Caco-2 (cell line): ENCODE measurements around the gene SIDT1. TPM values are rescaled to one million over a fixed set of nuclear protein-coding genes. Genes with fewer than 3 reads are reported as not detected.
"Not testable (repeated sequence)": the region's sequence is repeated elsewhere in the genome, so short reads cannot be mapped to it uniquely, and the experiment has no call there.

ENCODE experiments used
- BruUV-seq: library from RNA; stranded (reverse); fragments of 400-500 nt; replicated peaks from 2 replicates; lab custom pipeline; 2021; lab: Mats Ljungman, UMichigan
- CTCF ChIA-PET: fragments of 300-600 bp; sonication (Branson Sonifier 250); formaldehyde crosslinking; loops from one replicate; lab custom pipeline; 2022; ENCODE audit warnings: antibody characterized with exemption; lab: Charles Lee
- POLR2A ChIA-PET: fragments of 300-600 bp; sonication (Branson Sonifier 250); formaldehyde crosslinking; loops from one replicate; lab custom pipeline; 2022; ENCODE audit warnings: antibody characterized with exemption; lab: Charles Lee
- DNase-seq, 2 experiments: peaks; one replicate each; pipeline versions ENCODE4 v3.0.0 to v3.0.0-alpha.2; 2020 to 2022
- H3K27me3 ChIP-seq: replicated peaks from 2 replicates; pipeline ENCODE4 v1.6.0; 2011; ENCODE audit warnings: low read length; ENCODE audit not compliant: control insufficient read depth, insufficient read depth
- H3K36me3 ChIP-seq: 2 replicates; pipeline ENCODE4 v1.5.1; 2011; ENCODE audit warnings: low read length; ENCODE audit not compliant: control insufficient read depth, insufficient read depth
- H3K4me1 ChIP-seq: fragments of 250-450 bp; sonication (Bioruptor Pico); 2 replicates; pipeline ENCODE4 v1.5.1; 2020; ENCODE audit warnings: mild to moderate bottlenecking
- H3K4me3 ChIP-seq: 2 replicates; pipeline ENCODE4 v1.5.1; 2011; ENCODE audit warnings: low read depth, mild to moderate bottlenecking, control low read depth, low read length
- H3K9me3 ChIP-seq: fragments of 250-450 bp; sonication (Bioruptor Pico); 2 replicates; pipeline ENCODE4 v1.5.1; 2020; ENCODE audit warnings: mild to moderate bottlenecking, moderate library complexity
- H3K27ac Mint-ChIP-seq: one replicate; pipeline ENCODE4 v1.8.0; 2022; ENCODE audit warnings: mixed read lengths; ENCODE audit not compliant: unreplicated experiment
- H3K27me3 Mint-ChIP-seq: one replicate; pipeline ENCODE4 v1.8.0; 2022; ENCODE audit warnings: mixed read lengths; ENCODE audit not compliant: insufficient read depth, unreplicated experiment
- H3K36me3 Mint-ChIP-seq: one replicate; pipeline ENCODE4 v1.8.0; 2022; ENCODE audit warnings: mild to moderate bottlenecking, mixed read lengths; ENCODE audit not compliant: insufficient read depth, unreplicated experiment
- H3K4me1 Mint-ChIP-seq: one replicate; pipeline ENCODE4 v1.8.0; 2022; ENCODE audit warnings: low read depth, mixed read lengths; ENCODE audit not compliant: unreplicated experiment
- H3K4me3 Mint-ChIP-seq: one replicate; pipeline ENCODE4 v1.8.0; 2022; ENCODE audit warnings: mild to moderate bottlenecking, moderate library complexity, mixed read lengths; ENCODE audit not compliant: unreplicated experiment
- H3K9me3 Mint-ChIP-seq: one replicate; pipeline ENCODE4 v1.8.0; 2022; ENCODE audit warnings: mixed read lengths; ENCODE audit not compliant: unreplicated experiment
- intact Hi-C: fragments of 100-400 bp; cut with micrococcal nuclease; formaldehyde crosslinking; loops from one replicate; pipeline ENCODE4 v1.10.0; 2022; ENCODE audit not compliant: unreplicated experiment
- total RNA-seq: library from RNA; stranded (reverse); gene quantifications from 2 replicates; pipeline ENCODE4 v1.2.3, GENCODE V29; 2022
- TF ChIP-seq, protein P1 (sequence below), 2 experiments: fragments of 200-600 bp in 1 of 2; IDR thresholded peaks; 1 replicate in 1 of 2; 2 replicates in 1 of 2; pipeline versions ENCODE4 v1.5.1 to v1.8.0; 2011 to 2022; ENCODE audit warnings: antibody characterized with exemption in 1 of 2, control low read depth in 1 of 2, inconsistent platforms in 1 of 2, low read depth in 1 of 2, low read length in 1 of 2, mild to moderate bottlenecking in 1 of 2, moderate library complexity in 1 of 2; ENCODE audit not compliant: insufficient read depth in 1 of 2, severe bottlenecking in 1 of 2, unreplicated experiment in 1 of 2

SIDT1 gene
- total RNA-seq, 1 experiment from 2014 or later: 0.84 TPM

DNA sequence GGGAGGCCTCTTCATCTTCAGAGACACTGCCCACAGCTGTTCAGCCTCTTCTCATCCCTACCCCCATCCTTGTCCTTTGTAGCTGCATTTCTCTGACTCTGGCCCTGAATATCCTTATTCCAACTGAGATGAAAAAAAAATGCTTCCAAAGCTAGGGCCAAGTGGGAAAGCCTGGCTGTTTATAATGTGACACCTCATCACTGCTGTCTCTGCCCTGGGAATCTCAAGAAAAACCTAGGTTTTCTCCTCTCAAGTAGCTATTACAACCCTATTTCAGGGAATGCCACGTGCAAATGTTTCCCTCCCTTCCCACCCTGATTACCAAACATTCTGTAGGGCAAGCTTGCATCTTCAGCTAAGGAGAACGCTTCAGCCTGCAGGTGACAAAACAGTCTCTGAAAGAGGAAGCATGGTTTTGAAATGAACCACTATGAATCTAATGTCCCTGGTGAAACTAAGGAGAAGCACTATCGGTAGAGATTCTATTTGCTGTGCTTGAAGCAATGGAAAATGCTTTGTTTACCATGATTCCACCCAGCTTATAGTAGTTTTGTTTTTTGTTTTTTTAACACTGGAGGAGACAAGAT, 98.7 kb downstream of the SIDT1 start:
- Mint-ChIP-seq H3K4me1 (peaks cover 9% of the 10 kb centered on the region), H3K27me3 (peaks cover 7% of the 10 kb centered on the region), H3K9me3 (no peaks in the 10 kb centered on the region), H3K27ac (no peak overlapping the region), H3K4me3 (no peak overlapping the region), H3K36me3 (no peaks in the 10 kb centered on the region)
- intact Hi-C loops: no loop called here
- DNase-seq: no peak
- POLR2A ChIA-PET: interaction anchor here (0.5 kb wide), 1 partner anchor 13 kb away, joined by 3 read pairs; no protein-coding TSS in a partner anchor
- TF ChIP-seq, protein P1, sequence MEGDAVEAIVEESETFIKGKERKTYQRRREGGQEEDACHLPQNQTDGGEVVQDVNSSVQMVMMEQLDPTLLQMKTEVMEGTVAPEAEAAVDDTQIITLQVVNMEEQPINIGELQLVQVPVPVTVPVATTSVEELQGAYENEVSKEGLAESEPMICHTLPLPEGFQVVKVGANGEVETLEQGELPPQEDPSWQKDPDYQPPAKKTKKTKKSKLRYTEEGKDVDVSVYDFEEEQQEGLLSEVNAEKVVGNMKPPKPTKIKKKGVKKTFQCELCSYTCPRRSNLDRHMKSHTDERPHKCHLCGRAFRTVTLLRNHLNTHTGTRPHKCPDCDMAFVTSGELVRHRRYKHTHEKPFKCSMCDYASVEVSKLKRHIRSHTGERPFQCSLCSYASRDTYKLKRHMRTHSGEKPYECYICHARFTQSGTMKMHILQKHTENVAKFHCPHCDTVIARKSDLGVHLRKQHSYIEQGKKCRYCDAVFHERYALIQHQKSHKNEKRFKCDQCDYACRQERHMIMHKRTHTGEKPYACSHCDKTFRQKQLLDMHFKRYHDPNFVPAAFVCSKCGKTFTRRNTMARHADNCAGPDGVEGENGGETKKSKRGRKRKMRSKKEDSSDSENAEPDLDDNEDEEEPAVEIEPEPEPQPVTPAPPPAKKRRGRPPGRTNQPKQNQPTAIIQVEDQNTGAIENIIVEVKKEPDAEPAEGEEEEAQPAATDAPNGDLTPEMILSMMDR (IDR thresholded peaks at IDR 0.05; ENCODE audit: insufficient read depth in 1 of 2, low read depth in 1 of 2, low read length in 1 of 2, severe bottlenecking in 1 of 2, unreplicated experiment in 1 of 2): no peak
- Histone ChIP-seq H3K4me3 (no peak overlapping the region), H3K27me3 (no peaks in the 10 kb centered on the region), H3K9me3 (no peaks in the 10 kb centered on the region), H3K36me3 (no peaks in the 10 kb centered on the region), H3K4me1 (peaks cover 5% of the 10 kb centered on the region; the same call in 1 of the 2 replicates)
- CTCF ChIA-PET: interaction anchor here (0.6 kb wide), 1 partner anchor 205 kb away, joined by 3 read pairs; no protein-coding TSS in a partner anchor
- BruUV-seq: no TSS peak

DNA sequence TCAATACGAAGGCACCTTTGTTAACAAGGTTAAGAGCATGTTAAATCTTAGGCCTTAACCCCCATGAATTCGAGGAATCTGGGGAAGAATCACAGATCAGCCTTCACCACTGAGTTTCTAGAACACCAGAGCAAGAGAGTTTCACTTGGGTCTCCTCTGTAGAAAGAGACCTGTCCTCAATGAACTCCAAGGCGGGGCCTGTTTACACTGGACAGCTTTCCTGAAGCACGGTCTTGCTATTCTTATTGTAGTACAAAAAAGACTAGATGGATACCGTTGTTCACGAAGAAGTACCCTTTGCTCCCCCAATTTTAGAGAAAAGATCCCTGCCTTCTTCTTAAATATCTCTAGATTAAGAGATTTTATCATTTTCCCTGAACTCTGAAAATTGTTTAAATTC, 99.2 kb downstream of the SIDT1 start:
- Histone ChIP-seq H3K36me3 (no peaks in the 10 kb centered on the region), H3K27me3 (no peaks in the 10 kb centered on the region), H3K4me3 (no peak overlapping the region), H3K4me1 (peaks cover 5% of the 10 kb centered on the region; the same call in 1 of the 2 replicates), H3K9me3 (no peaks in the 10 kb centered on the region)
- ChIA-PET POLR2A (no interaction called here), CTCF (no interaction called here)
- intact Hi-C loops: no loop called here
- no peaks in the 10 kb centered on the region for H3K36me3 Mint-ChIP-seq
- H3K27ac Mint-ChIP-seq: no peak overlapping the region
- TF ChIP-seq, protein P1 (IDR thresholded peaks at IDR 0.05; ENCODE audit: insufficient read depth in 1 of 2, low read depth in 1 of 2, low read length in 1 of 2, severe bottlenecking in 1 of 2, unreplicated experiment in 1 of 2): no peak
- H3K4me3 Mint-ChIP-seq: no peak overlapping the region
- BruUV-seq: no TSS peak
- no peak for DNase-seq
- peaks cover 2% of the 10 kb centered on the region for H3K27me3 Mint-ChIP-seq
- no peaks in the 10 kb centered on the region for H3K9me3 Mint-ChIP-seq
- H3K4me1 Mint-ChIP-seq: peaks cover 6% of the 10 kb centered on the region

DNA sequence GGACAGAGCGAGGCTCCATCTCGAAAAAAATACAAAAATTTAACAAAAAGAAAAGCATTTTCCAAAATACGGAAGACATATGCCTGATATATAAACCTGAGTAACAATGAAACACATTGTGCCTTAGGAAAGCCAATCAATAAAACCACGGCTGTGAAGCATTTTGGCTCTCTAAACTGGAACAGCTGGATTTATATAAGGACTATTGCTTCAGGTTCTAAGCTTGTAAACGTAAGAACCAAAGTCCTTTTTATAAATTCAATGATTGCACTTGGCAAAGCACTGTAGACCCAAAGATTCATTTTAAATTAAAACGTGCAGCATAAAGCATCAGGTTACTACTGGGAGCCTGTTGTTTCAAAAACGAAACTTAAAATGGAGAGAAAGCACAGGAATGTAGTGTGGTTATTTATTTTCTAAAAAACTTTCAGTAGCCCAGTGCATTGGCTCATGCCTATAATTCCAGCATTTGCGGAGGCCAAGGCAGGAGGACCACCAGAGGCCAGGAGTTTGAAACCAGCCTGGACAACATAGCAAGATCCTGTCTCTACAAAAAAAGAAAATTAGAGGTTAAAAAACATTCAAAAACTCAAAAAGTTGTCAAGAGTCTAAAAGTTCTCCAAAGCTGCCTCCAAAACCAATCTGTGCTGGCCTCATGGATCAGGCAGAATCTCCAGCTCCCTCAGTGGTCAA, 102.6 kb downstream of the SIDT1 start:
- ChIA-PET CTCF (no interaction called here), POLR2A (no interaction called here)
- TF ChIP-seq, protein P1 (IDR thresholded peaks at IDR 0.05; ENCODE audit: insufficient read depth in 1 of 2, low read depth in 1 of 2, low read length in 1 of 2, severe bottlenecking in 1 of 2, unreplicated experiment in 1 of 2): no peak
- Mint-ChIP-seq H3K27me3 (no peaks in the 10 kb centered on the region), H3K9me3 (no peaks in the 10 kb centered on the region), H3K36me3 (no peaks in the 10 kb centered on the region), H3K4me1 (no peaks in the 10 kb centered on the region), H3K4me3 (no peak overlapping the region), H3K27ac (no peak overlapping the region)
- Histone ChIP-seq H3K9me3 (no peaks in the 10 kb centered on the region), H3K27me3 (no peaks in the 10 kb centered on the region), H3K4me3 (no peak overlapping the region), H3K36me3 (no peaks in the 10 kb centered on the region), H3K4me1 (peaks cover 4% of the 10 kb centered on the region; the same call in 1 of the 2 replicates)
- no TSS peak for BruUV-seq
- no peak for DNase-seq
- intact Hi-C loops: no loop called here

DNA sequence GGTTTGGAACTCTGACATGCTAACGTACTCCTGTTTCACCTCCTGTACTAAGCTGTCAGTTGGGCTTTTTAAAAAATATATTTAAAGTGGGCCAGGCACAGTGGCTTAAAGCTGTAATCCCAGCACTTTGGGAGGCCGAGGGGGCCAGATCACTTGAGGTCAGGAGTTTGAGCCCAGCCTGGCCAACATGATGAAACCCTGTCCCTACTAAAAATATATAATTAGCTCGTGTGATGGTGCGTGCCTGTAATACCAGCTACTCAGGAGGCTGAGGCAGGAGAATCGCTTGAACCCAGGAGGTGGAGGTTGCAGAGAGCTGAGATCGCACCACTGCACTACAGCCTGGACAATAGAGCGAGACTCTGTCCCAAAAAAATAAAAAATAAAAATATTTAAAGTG, 103.7 kb downstream of the SIDT1 start:
- CTCF ChIA-PET, H3K36me3 ChIP-seq, H3K9me3 Mint-ChIP-seq, DNase-seq, H3K36me3 Mint-ChIP-seq, H3K4me3 Mint-ChIP-seq, H3K27ac Mint-ChIP-seq, H3K27me3 ChIP-seq, H3K4me1 ChIP-seq, H3K9me3 ChIP-seq, intact Hi-C loops, POLR2A ChIA-PET, H3K4me3 ChIP-seq, H3K27me3 Mint-ChIP-seq, BruUV-seq, H3K4me1 Mint-ChIP-seq: not testable (repeated sequence)
